Activated T-helper 2 cell treated with anti-CD3 and anti-CD28 coated beads, Interferon-gamma antibody, Interleukin-2, Interleukin-4, amounts not matched to agents 10 μg/mL and 5 μg/mL and 100 μg/mL, durations not matched to agents 14 hours and 24 hours and 36 hours (primary cell): ENCODE data around the gene KCTD19. TPM values are rescaled to one million over a fixed set of nuclear protein-coding genes. Genes with fewer than 3 reads are reported as not detected.
A peak's percentile ranks its signal among the peaks of the same experiment; 100 is the strongest.

Experiments
- DNase-seq: peaks from one replicate; pipeline ENCODE4 v3.0.0; 2021; ENCODE audit warnings: low spot score
- H3K27ac Mint-ChIP-seq: one replicate; pipeline ENCODE4 v1.8.0; 2021; ENCODE audit warnings: mixed read lengths
- H3K27me3 Mint-ChIP-seq: one replicate; pipeline ENCODE4 v1.8.0; 2021; ENCODE audit warnings: low read depth, mixed read lengths
- H3K36me3 Mint-ChIP-seq: one replicate; pipeline ENCODE4 v1.8.0; 2021; ENCODE audit warnings: low read depth, mixed read lengths
- H3K4me1 Mint-ChIP-seq: one replicate; pipeline ENCODE4 v1.8.0; 2021; ENCODE audit warnings: low read depth, mixed read lengths
- H3K4me3 Mint-ChIP-seq: one replicate; pipeline ENCODE4 v1.8.0; 2021; ENCODE audit warnings: low read depth, mild to moderate bottlenecking, moderate library complexity, mixed read lengths
- H3K9me3 Mint-ChIP-seq: one replicate; pipeline ENCODE4 v1.8.0; 2021; ENCODE audit warnings: mixed read lengths
- intact Hi-C: fragments of 100-400 bp; cut with micrococcal nuclease; formaldehyde crosslinking; loops from one replicate; pipeline ENCODE4 v1.15.1; 2023
- total RNA-seq: library from RNA; stranded (reverse); gene quantifications from 2 replicates; pipeline ENCODE4 v1.2.3, GENCODE V29; 2022

KCTD19 gene
- total RNA-seq, 1 donor from 2014 or later: 0.87 TPM

DNA sequence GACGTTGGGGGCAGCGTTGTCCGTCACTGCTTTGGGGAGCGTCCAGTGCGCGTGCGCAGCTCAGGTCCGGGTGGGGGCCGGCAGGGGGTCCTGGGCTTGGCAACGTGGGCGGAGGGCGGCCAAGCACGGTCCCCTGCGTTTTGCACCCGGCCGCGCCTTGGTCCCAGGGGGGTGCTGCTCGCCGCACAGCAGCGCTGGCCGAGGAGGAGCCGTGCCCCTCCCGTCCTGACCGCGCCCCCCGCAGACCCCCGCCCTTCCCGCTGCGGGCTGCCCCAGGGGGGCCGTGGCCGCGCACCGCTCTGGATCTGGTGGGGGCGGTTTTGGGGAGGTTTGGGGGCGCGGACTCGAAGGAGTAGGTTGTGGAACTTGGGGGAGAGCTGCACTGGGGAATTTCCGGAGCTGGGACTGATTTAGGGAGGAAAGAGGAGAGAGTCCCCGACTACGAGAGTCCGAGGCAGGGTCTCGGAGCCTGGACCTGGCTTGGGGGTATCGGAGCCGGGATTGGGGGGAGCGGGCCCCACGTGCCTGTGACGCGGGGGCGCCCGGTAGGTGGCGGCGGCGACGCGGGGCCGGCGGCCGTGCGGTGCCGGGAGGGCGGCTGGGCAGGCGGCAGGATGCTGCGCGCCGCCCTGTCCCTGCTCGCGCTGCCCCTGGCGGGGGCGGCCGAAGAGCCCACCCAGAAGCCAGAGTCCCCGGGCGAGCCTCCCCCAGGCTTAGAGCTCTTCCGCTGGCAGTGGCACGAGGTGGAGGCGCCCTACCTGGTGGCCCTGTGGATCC is 78.0 kb downstream of the KCTD19 start, which contains the start of gene SLC9A5:
Gene SLC9A5 (plus strand): TSS at position 579 of the 777 bp plus-strand sequence. CDS start 36 bp downstream, at position 615.
- Mint-ChIP-seq H3K4me3 (peak within 1 kb of the TSS; percentile 82), H3K27me3 (peaks cover 12% of the 10 kb centered on the region), H3K27ac (peak within 1 kb of the TSS; percentile 79), H3K4me1 (peaks cover 38% of the 10 kb centered on the region), H3K36me3 (peaks cover 6% of the 10 kb centered on the region), H3K9me3 (no peaks in the 10 kb centered on the region)
- peak; percentile 32 for DNase-seq
- intact Hi-C loops: loop anchor here (5.0 to 10.0 kb wide), 4 partner anchors 66 to 596 kb away; partner anchors contain the start of genes AGRP, ATP6V0D1, CENPT and CES4A

DNA sequence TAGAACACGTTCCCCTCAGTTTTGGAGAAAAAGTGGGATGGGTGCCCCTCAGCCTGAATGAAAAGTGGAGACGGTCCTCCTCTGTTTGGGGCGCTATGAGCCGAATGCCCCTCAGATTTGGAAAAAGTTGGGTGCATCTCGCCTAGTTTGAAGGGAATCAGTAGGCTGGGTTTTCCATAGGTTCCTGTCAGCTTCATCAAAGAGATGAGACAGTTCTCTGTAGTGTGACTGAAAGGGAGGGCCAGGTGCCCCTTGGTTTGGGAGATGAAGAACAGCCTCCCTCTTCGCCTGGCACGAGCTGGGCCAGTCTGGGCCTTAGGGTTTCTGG is 78.5 kb downstream of the KCTD19 start:
- Mint-ChIP-seq H3K4me3 (peak overlapping the region; percentile 82), H3K4me1 (peaks cover 43% of the 10 kb centered on the region), H3K27ac (peak overlapping the region; percentile 77), H3K27me3 (peaks cover 12% of the 10 kb centered on the region), H3K36me3 (peaks cover 6% of the 10 kb centered on the region), H3K9me3 (no peaks in the 10 kb centered on the region)
- intact Hi-C loops: loop anchor here (5.0 to 10.0 kb wide), 4 partner anchors 66 to 597 kb away; partner anchors contain the start of genes AGRP, ATP6V0D1, CENPT and CES4A
- no peak for DNase-seq

DNA sequence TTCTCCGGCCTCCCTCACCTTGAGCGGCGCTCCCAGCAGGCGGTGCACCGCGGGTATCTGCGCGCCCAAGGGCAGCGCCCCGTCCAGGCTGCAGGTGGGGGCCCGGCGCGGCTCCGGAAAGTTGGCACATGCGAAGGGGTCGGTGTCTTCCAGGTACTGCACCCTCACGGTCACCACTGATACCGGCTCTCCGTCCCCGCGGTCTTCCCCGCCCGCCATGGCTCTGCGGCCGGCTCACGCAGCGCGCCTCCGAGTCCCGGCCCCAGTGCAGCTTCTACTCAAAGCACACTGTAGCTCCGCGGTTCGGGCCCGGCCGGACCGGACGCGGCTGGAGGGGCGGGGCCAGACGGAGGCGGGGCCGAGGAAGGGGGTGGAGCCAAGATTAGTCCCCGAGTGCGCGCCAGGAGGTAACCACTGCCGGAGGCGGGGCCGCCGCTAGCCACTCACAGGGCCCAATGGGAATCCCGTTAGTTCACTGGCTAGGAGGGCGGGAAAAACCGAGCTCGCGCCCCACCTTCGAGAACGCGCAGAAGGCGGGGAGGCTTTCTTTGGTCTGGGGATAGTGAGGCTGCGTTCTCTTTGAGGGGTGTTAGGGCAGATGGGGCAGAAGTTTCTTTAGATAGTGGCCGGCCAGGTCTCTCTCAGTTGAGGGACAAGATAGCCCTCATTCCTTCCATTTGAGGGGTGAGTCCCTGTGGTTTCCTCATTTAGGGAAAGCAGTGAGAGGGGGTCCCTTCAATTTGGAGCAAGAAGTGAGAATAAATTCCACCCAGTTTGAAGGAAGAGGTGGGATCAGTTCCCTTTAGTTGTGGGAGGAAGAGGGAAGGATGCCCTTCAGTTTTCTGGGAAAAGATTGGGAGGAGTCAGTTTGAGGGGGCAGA is 79.1 kb downstream of the KCTD19 start, which contains the start of gene FHOD1:
Gene FHOD1 (minus strand): TSS at position 290 of the 881 bp plus-strand sequence. CDS start 71 bp downstream, at position 219.
- H3K4me1 Mint-ChIP-seq: peaks cover 45% of the 10 kb centered on the region

DNA sequence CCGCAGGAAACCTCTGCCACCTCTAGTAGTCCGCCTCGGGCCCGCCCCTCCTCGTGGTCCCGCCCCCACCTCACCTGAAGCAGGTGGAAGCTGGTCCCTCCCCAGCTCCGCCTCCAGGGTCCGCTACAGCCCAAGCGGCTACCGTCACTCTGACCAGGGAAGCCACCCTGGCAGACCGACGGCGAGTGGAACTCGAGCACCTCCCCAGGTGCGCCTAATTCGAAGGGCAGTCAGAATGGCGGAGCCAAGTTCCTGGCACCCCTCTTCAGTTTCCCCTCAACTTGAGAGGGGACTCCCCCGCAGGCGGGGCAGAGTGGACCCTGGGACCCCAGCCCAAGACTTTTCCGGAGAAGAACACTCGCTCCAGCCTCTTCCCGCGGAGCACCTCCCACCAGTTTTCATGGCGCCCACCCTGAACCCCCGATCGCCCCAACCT is 79.8 kb downstream of the KCTD19 start:
- peak overlapping the region; percentile 82 for H3K4me3 Mint-ChIP-seq
- DNase-seq: peak; percentile 23
- peak overlapping the region; percentile 66 for H3K27ac Mint-ChIP-seq
- peaks cover 46% of the 10 kb centered on the region for H3K4me1 Mint-ChIP-seq
- intact Hi-C loops: loop anchor here (2.0 to 10.0 kb wide), 6 partner anchors 32 to 598 kb away; partner anchors contain the start of genes ACD, AGRP, ATP6V0D1 and CENPT
- peaks cover 12% of the 10 kb centered on the region for H3K27me3 Mint-ChIP-seq
- no peaks in the 10 kb centered on the region for H3K9me3 Mint-ChIP-seq
- peaks cover 6% of the 10 kb centered on the region for H3K36me3 Mint-ChIP-seq

More for the DNA sequence above, 79.1 kb downstream of the KCTD19 start, which contains the start of gene FHOD1:
- DNase-seq: peak; percentile 98
- H3K4me3 Mint-ChIP-seq: peak within 1 kb of the TSS; percentile 82
- peaks cover 6% of the 10 kb centered on the region for H3K36me3 Mint-ChIP-seq
- intact Hi-C loops: loop anchor here (2.0 to 10.0 kb wide), 6 partner anchors 31 to 597 kb away; partner anchors contain the start of genes ACD, AGRP, ATP6V0D1 and CENPT
- peaks cover 12% of the 10 kb centered on the region for H3K27me3 Mint-ChIP-seq
- peak within 1 kb of the TSS; percentile 77 for H3K27ac Mint-ChIP-seq
- no peaks in the 10 kb centered on the region for H3K9me3 Mint-ChIP-seq

DNA sequence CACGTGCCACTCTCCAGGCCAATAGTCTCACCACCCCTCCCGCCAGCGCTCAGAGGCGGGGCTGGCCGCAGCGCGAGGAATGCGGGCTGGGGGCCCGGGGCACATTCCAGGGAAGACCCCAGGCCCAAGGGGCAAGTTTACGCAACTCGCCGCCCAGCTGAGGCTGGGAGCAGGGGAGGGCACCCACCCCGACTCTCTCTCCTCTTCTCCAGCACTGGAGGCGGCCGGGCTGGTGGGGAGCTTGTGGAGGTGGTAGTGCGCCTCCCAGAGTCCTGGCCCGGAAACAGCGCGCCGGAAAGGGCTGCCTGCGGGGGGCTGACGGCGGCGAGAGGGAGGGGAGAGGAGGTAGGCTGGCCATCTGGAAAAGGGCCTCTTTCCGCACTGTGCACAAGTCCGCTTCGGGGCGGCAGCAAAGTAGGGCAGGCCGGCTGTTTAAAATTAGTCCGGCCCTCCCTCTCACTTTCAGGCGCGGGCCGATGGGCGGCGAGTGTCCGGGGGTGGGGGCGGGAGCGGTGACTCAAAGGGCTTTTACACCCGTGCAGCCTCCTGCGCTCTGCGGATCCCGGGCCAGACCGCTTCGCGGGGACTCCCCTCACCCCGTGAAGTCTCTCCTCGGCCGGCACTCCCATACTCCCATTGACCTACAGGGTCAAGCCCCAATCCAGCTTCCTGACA is 80.3 kb downstream of the KCTD19 start:
- peaks cover 51% of the 10 kb centered on the region for H3K4me1 Mint-ChIP-seq
- peak; percentile 29 for DNase-seq
- peaks cover 6% of the 10 kb centered on the region for H3K36me3 Mint-ChIP-seq
- H3K27me3 Mint-ChIP-seq: peaks cover 12% of the 10 kb centered on the region
- H3K27ac Mint-ChIP-seq: peak overlapping the region; percentile 66
- intact Hi-C loops: loop anchor here (2.0 to 10.0 kb wide), 6 partner anchors 33 to 599 kb away; partner anchors contain the start of genes ACD, AGRP, ATP6V0D1 and CENPT
- H3K9me3 Mint-ChIP-seq: no peaks in the 10 kb centered on the region
- peak overlapping the region; percentile 82 for H3K4me3 Mint-ChIP-seq

DNA sequence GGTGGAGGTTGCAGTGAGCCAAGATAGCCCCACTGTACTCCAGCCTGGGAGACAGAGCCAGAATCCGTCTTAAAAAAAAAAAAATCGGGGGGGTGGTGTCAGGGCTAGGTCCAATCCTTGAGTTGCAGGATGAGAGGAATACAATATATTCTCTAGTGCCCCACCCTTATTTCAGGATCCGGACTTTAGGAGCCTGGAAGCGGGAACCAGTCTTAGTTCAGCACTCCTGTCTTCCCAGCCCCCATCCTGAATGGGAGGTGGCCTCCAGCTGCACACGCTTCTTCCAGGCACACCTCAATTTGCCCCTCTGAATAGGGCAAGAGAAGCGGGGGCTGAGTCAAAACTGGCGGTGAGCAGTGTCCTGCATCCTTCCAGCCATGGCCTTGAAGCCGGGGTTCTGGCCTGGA is 80.9 kb downstream of the KCTD19 start:
- no peak for DNase-seq
- Mint-ChIP-seq H3K27me3 (peaks cover 12% of the 10 kb centered on the region), H3K4me3 (peak overlapping the region; percentile 82), H3K27ac (no peak overlapping the region), H3K9me3 (no peaks in the 10 kb centered on the region), H3K36me3 (peaks cover 6% of the 10 kb centered on the region), H3K4me1 (peaks cover 52% of the 10 kb centered on the region)
- intact Hi-C loops: loop anchor here (2.0 to 10.0 kb wide), 7 partner anchors 33 to 599 kb away; partner anchors contain the start of genes ACD, AGRP, ATP6V0D1 and CENPT

DNA sequence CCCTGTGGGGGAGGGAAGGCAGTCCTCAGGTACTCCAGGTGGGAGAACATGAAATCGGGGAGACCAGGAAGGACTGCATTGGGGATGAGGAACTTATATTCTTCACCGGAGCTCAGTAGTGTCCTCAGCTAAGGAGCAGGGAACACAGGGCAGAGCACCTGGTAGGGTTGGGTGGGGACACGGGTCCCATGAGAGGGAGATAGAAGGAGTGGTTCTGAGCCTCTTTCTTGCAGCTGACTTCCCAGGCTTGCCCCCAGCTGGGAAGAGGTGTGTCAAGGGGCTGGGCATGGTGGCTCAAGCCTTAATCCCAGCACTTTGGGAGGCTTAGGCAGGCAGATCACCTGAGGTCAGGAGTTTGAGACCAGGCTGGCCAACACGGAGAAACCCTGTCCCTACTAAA is 81.4 kb downstream of the KCTD19 start:
- Mint-ChIP-seq H3K4me1 (peaks cover 50% of the 10 kb centered on the region), H3K36me3 (peaks cover 6% of the 10 kb centered on the region), H3K9me3 (no peaks in the 10 kb centered on the region), H3K4me3 (peak overlapping the region; percentile 82), H3K27ac (peak overlapping the region; percentile 97), H3K27me3 (peaks cover 10% of the 10 kb centered on the region)
- DNase-seq: no peak
- intact Hi-C loops: loop anchor here (2.0 to 10.0 kb wide), 5 partner anchors 63 to 600 kb away; partner anchors contain the start of genes AGRP, ATP6V0D1, CENPT and CES4A

DNA sequence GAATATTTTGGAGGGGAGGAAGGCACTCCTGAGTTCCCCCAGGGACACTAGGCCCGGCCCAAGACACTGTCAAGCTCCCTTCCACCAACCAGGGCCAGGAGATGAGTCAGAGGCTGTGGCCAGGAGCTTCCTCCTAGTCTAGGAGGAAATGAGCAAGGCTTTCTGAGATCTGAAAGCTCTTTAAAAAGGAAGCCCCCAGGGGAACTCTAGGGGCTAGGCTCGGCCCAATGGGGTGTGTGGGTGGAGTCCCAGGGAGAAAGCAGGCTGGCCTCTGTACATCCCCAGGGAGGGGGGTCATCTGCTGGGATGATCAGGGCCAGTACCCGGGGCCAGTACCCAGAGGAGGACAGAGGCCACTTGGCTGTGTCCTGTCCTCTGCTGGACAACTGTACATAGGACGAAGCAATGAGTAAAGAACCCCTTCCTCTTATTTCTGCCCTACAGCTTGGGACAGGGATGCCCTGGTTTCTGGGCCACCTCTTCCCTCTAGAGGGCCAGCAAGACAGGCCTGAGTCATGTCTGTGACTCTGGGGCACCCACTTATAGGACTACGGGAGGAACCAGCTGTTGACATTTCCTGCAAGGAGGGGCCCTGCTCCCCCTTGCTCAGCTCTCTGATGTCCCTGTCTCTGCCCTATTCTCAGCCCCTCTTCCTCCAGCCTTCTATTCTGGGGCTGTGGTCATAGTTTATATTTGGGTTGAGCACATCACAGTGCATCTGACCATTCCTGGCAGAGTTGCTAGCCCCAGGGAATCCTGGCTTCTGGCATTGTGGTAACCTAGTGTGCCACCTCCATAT is 82.0 kb downstream of the KCTD19 start:
- Mint-ChIP-seq H3K27me3 (peaks cover 4% of the 10 kb centered on the region), H3K4me1 (peaks cover 49% of the 10 kb centered on the region), H3K4me3 (peak overlapping the region; percentile 82), H3K27ac (peak overlapping the region; percentile 97), H3K36me3 (peaks cover 9% of the 10 kb centered on the region), H3K9me3 (no peaks in the 10 kb centered on the region)
- intact Hi-C loops: loop anchor here (1.0 to 10.0 kb wide), 7 partner anchors 8 to 600 kb away; partner anchors contain the start of genes AGRP, ATP6V0D1, CENPT and CES4A
- DNase-seq: peak; percentile 73

DNA sequence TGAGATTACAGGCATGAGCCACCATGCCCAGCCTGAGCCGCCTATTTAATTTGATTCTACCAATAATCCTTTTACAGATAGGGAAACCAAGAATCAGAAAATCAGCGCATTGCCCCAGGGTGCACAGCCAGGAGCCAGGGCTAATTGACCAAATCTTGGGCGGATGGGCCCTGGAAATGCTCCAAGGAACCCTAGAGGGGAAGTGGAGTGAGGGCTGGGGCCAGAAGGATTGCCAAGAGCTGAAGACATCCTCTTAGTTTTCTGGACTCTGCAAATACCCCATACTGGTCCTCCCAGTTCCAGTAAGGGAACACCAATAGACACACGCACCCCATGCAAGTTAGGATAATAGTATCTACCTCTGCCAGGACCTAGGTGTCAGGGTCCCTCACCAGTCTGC is 83.1 kb downstream of the KCTD19 start:
- Mint-ChIP-seq H3K4me1 (peaks cover 45% of the 10 kb centered on the region), H3K9me3 (no peaks in the 10 kb centered on the region), H3K36me3 (peaks cover 20% of the 10 kb centered on the region), H3K4me3 (no peak overlapping the region), H3K27ac (peak overlapping the region; percentile 97), H3K27me3 (no peaks in the 10 kb centered on the region)
- DNase-seq: no peak
- intact Hi-C loops: loop anchor here (10.0 kb wide), 2 partner anchors 259 to 601 kb away; partner anchors contain the start of genes CENPT, CES4A, NUTF2 and THAP11

DNA sequence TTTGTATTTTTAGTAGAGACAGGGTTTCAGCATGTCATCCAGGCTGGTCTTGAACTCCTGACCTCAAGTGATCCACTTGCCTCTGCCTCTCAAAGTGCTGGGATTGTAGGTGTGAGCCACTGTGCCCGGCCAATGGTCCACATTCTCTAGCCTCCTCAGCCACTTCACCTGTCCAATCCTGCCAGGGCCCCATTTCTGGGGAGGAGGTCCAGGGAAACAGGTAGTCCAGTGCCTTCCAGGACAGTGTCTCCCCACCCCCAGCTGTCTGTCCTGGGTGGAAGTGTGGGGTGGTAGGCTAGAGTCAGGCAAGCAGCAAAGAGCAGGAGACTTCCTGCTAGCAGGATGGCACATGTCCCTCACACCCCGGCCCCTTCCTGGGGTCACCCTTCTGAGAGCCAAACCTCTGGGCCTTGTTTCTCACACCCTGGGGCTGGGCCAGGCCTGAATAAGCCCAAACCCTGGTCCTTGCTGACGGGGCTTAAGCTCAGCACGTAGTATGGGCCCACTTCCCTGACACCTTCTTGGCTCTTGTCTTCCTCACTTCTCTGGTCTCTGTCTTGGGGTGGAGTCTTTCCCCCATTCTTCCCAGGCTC is 84.3 kb downstream of the KCTD19 start:
- Mint-ChIP-seq H3K9me3 (no peaks in the 10 kb centered on the region), H3K27ac (peak overlapping the region; percentile 65), H3K36me3 (peaks cover 31% of the 10 kb centered on the region), H3K4me3 (no peak overlapping the region), H3K27me3 (no peaks in the 10 kb centered on the region), H3K4me1 (peaks cover 36% of the 10 kb centered on the region)
- intact Hi-C loops: loop anchor here (10.0 kb wide), 2 partner anchors 257 to 603 kb away; partner anchors contain the start of genes CENPT, CES4A, NUTF2 and THAP11
- DNase-seq: no peak
